HG03159 (cell line): ENCODE data around the gene AIPL1.
"Not testable (repeated sequence)": the region's sequence is repeated elsewhere in the genome, so short reads cannot be mapped to it uniquely, and the experiment has no call there.

Experiments used
- ATAC-seq: cut with Tn5 transposase; IDR thresholded peaks from one replicate; pipeline ENCODE4 v1.9.1; 2021; ENCODE audit warnings: mild to moderate bottlenecking, moderate library complexity; ENCODE audit not compliant: unreplicated experiment

The AIPL1 gene, protein sequence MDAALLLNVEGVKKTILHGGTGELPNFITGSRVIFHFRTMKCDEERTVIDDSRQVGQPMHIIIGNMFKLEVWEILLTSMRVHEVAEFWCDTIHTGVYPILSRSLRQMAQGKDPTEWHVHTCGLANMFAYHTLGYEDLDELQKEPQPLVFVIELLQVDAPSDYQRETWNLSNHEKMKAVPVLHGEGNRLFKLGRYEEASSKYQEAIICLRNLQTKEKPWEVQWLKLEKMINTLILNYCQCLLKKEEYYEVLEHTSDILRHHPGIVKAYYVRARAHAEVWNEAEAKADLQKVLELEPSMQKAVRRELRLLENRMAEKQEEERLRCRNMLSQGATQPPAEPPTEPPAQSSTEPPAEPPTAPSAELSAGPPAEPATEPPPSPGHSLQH

DNA sequence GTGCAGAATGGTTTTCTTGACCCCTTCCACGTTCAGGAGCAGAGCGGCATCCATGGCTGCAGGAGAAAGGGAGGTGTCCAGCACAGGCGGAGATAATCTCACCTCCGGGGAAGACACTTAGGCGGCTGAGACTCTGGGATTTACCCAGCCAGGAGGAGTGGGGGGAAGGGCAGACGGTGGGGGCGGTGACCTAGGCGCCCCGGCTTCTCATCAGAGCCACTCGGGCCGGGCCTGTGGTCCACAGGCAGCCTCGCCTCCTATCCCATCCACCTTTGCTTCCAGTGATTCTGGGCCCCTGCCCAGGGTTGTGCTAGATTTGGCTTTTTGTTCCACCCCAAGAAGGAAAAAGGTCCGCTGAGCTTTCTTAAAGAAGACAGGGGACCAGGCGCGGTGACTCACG, at the start of gene AIPL1:
Gene AIPL1 (minus strand): TSS at position 71 of the 400 bp plus-strand sequence. CDS start 17 bp downstream, at position 54.
- ATAC-seq, result no peak

DNA sequence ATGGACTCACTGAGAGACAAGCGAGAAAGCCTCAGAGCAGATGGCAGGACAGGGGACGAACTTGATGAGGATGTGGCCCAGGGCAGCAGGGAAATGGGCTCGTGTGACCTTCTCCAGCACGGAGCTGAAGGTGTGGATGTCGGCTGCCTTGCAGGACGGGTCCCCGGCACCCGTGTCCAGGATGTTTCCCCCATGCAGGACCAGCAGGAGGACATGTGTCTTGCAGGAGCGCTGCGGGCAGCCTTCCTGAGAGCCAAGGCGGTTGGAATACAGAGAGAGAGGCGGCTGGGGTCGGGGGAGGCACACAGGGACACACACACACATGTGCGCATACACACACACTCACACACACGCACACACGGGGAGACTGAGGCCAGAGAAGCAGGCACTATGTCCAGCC, 48.6 kb upstream of the AIPL1 start:
- no peak for ATAC-seq

DNA sequence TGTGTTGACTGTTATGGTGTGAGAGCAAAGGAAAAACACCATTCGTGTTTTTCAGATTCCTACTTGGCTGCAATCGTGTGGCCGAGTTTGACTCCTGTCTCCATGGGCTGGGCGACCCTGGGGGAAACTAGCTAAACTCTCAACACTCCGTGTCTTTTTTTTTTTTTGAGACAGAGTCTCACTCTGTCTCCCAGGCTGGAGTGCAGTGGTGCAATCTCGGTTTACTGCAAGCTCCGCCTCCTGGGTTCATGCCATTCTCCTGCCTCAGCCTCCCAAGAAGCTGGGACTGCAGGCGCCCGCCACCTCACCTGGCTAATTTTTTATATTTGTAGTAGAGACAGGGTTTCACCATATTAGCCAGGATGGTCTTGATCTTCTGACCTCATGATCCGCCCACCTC, 47.9 kb upstream of the AIPL1 start:
- not testable (repeated sequence) for ATAC-seq

DNA sequence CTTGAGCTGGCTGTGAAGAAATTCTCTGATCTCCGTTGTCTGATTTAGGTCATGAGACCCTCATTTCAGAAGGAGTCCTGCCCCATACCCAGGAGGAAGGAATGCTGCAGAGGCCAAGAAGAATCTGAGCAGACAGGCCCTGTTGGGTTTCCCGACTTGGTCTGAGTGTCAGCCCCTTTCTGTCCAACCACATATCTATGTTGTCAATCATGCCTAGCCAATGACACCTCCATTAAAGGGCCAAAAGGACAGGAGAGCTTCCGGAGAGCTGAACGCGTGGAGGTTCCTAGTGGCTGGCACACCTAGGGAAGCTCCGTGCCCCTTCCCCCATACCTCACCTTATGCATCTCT, 47.2 kb upstream of the AIPL1 start:
- no peak for ATAC-seq

DNA sequence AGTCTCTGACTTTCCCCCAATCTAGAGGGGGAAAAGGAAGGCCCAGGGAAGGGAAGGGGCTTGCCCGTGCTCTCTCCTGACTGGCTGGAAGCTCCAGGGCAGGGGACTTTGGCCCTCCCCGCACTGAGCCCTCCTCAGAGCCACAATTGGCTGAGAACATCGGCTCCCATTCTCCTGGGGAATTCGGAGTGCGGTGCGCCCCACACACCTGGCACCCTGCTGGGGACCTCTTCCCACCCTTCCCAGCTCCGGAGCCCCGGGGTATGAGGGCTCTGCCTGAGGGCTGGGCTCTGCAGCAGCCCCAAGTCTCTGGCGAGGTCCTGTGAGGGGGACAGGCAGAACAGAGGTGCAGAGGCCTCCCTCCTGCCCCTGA, 45.4 kb upstream of the AIPL1 start:
- ATAC-seq, result no peak

DNA sequence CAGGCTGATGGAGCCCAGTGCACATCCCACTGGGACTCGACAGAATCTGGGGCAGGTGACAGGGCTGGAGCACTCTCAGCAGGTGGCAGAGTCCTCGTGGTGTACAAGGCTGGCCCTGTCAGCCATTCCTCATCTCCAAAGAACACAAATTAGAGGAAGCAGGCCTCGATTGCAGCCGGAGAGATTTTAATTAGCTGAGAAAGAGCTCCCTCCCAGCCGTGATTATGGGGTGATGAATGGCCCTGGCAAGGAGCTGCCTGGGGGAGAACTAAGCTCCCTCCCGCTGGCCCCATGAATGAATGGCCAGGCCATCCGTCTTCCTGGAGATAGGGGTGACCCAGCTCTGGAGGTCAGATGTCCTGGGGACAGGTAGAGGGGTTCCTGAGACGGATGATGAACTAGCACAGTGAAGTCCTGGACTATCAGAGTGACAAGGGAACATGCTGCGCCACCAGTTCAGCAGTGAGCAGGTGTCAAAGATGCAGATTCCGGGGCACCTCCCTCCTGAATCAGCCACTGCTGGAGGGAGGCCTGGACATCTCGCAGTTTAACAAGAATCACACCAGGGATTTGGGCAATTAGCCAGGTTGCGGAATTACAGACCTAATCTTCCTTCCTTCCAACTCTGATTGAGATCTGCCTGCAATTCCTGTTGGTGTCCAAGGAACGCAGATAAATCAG, 44.8 kb upstream of the AIPL1 start:
- no peak for ATAC-seq

DNA sequence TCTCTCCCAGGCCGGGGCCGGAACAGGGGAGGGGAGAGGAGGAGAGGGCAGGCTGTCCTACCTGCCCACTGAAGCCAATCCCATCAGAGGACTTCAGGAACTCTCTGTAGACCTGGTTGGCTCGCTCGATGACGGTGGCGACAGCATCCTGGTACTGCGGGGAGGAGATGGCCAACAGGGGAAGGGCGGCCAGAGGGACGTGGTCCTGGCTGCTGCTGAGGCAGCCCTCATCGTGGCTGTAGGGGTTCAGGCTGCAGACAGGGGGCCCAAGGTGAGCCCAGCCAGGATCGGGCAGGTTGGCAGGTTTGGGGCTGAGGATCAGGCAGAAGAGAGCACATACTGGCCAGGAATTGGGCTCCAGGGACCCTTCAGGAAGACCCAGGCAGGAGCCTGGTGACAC, 43.6 kb upstream of the AIPL1 start:
- ATAC-seq, result no peak

DNA sequence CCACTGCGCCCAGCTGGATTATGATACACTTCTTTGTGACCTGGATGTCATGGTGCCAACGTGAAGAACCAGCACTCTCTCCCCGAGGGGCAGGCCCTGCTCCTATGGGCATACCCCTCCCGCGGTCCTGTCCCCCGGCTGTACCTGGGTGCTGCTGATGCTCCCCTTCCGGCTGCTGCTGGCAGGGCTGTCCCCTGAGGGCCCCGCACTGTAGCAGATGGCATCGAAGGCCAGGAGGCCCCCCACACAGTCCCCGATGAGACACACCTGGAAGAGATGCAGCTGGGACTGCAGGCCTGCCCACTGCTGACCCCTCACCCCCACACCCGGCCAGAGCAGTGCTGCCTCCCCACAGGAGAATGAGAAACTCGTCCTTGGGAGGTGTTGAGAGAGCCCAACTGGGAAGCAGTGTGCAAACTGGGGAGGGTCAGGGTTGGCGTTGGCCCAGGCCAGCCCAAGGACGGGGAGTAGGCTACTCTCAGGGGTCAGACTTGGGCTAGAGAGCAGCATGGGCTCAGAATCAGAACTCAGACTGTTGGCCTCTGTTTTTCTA, 43.0 kb upstream of the AIPL1 start:
- ATAC-seq, result no peak

DNA sequence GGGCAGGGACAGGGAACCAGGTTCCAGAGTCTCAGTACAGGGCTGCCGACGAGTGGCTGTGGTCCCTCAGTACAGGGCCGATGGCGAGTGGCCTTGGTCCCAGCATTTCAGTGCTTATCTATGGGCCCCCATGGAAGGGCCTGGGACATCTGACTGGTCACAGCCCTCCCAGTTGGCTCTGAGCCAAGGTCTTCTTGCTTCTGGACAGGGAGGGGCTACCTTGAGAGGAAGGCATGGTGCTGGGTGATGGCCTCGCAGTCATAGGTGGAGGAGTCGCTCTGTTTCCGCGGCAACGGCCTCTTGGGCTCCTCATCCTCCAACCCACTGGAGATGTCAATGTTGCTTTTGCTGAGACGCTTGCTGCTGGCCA, 41.9 kb upstream of the AIPL1 start:
- no peak for ATAC-seq

DNA sequence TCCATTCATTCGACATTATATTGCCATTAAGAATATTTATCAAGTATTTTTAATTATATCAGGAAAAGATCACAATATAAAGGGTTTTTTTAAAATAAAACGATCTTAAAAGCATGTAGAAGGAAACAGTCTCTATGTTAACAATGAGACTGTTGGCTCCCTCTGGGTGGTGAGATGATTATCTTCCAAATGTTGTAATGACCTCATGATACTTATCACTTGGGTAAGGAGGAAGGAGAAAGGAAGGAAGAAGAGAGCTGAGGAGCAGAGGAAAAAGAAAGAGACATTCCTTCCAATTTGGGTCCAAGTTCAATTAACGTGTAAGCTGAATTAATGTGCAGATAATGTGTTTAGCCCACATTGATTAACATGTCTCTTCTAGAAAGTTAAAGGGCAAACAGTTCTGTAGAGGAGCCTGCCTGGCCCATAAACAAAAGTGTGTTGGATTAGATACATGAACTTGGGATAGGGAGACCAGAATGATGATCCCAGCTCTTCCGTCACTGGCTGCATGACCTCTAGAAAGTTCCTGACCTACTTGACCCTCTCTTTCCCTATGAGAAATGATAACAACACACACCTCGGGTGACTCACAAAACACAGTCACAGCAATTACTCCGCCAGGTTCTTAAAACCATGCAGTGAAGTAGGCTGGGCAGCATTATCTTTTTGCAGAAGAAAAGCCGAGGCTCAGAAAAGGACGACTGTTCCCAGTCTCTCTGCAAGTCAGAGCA, 41.3 kb upstream of the AIPL1 start:
- no peak for ATAC-seq

DNA sequence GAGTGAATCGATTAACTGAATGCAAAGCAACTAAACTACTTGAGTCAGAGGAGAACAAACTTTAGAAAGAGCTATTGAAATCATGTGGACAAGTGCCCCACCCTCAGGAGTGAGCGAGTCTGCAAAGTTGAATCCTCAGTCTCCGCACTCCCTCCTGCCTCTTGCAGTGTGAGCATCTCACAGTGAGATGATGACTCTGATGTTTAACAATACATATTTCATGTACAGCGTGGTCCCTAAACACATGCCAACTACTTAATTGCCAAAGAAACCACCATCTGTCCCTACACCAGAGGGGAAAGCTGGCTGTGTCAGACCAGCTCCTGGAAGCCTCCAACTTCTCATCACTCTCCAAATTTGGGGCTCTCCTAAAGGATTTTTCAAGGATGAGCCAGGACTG, 40.5 kb upstream of the AIPL1 start:
- ATAC-seq, result no peak

DNA sequence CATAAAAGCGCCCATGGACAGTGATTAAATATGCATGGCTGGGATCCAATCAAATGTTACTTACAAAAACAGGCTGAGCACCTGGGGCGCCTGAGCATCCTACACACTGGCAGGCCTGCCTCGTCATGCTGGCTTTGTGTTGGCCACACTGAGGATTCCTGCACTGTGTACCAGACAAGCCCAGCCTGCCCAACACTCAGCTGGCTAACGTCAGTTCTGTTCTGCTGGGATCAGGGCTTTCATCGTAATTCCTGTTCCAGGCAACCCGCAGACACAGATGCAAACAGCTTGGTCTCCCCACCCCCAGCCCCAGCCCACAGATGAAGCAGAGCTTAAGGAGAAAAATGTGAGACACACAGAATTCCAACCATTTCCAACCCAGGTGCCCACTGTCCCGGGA, 40.0 kb upstream of the AIPL1 start:
- ATAC-seq, result no peak

DNA sequence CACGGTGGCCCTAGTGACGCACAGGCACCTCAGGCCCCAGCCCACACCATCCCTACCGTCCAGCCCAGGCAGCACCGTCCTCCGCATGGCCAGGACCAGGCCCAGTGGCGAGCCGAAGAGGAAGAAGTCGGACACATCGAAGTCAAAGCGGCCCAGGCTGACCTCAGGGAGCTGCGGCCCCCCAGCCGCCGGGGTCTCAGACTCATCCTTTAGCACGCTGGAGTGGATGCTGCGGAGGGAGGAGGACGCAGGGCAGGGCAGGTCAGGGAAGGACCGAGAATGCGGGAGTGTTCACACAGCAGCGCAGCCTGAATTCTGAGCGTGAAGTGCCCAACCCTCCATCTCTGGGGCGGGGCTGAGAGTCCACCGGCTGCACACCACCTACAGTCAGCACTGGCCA, 39.5 kb upstream of the AIPL1 start:
- ATAC-seq, result no peak

DNA sequence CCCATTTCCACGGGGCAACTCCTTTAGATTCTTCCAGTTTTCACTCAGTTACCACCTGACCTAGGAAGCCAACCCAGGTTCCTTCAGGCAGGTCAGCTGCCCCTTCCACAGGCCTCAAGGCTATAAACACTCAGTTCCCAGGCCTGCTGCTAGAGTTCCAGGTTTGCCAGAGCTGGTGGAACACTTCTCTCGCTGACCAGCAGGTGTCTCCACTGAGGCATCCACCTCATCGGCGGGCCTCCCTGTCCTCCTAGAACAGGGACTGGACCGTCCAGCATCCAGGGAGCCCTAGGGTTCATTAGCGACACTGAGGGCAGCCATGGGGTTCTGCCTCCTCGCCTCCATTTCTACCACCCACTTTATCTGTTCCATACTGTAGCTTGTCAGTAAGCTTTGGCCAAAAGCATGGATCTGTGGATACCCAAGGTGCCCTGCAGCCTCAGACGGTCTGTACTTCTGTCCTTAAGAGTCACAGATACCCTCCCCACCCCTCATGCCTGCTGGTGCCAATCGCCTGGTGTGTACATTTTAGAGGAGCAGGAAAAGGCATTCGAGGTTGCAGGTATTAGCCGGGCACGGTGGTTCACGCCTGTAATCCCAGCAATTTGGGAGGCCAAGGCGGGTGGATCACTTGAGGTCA, 38.3 kb upstream of the AIPL1 start:
- ATAC-seq, result no peak

DNA sequence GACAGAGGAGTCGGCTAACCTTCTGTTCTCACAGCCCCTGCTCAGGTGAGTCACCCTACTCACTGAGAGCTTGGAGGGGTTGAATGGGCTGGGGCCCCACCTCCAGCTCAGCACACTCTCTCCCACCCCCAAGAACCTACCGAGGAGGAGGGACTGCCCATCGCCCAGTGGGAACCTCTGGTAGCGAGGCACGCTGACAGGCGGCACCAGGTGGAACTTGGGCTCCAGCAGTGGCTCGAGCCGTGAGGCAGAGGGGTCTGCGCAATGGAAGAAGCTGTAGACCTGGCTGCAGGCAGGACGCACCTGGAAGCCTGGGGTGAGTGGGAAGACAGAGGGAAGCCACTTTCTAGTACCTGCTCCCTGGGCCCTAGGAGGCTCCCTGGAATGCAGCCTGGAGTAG, 37.6 kb upstream of the AIPL1 start:
- no peak for ATAC-seq

DNA sequence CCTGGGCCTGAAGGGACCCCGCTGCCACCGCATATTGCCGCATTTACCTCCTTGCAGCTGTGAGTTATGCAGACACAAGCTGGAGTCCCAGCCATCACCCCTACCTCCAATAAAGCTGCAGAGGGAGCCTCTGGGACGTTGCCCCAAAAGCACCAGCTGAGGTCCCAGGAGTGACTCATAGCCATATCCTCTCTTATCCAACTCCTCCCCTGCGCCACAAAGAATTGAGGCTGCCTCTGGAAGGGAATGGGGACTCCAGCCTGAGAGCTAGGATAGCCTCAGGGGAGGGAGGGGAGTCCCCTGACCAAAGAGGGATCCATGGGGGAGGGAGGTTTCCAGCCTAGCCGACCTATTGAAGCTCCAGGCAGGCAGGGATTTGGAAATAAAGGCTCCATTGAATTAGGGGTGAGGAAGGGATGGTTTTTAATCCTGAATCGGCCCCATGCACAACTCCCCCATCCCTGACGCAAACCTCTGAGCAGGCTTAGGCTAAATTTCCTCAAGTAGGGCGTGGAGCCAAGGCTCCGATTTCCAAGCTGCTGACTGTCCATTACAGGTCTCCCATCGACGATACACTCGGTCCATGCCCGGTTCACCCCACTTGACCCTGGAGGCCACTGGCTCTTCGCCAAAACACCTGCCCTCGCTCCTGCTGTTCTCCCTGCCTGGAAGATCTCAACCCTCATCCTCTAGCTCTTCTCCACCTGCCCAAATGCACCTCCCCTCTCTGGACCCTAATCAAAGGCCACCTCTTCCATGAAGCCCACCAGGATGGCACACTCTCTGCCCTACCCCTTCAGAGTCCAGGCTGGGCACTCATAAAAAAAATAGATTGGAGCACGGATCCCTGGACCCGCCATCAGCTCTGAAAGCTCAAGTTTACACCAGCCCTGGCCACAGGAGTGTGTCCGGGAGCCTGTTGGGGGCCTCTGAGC, 36.9 kb upstream of the AIPL1 start:
- ATAC-seq, result no peak

DNA sequence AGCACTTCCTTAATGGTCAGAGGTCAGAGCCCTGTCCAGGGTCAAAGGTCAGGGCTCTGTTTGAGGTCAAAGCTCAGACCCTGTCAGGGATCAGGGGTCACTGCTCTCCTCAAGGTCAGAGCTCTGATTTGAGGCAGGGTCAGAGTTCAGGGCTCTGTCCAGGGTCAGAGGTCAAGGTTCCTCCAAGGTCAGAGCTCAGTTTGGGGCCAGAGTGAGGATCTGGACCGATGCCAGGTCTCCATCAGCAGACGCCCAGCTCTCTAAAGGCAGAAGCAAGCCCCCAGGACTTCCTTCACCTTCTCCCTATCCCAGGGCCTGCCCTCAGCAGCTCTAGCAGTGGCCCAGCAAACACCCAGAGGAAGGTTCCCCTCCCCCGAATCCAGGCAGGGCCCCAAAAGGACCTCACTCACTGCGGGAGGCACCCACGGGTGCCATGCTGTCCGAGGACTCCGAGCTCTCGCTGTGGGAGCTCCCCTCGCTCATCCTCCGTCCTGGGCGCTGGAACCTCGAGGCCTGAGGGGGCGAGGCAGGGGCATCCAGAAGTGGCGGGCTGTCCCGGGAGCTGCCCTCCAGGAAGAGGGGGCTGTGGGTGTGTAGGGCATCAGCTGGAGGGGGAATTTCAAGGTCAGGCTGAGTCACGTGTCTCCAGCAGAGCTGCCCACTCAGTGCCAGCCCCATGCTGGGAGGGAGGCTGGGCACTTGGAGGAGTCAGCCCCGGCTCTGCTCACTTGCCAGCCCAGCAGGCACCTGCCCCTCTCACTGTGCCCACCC, 36.0 kb upstream of the AIPL1 start:
- ATAC-seq, result no peak

DNA sequence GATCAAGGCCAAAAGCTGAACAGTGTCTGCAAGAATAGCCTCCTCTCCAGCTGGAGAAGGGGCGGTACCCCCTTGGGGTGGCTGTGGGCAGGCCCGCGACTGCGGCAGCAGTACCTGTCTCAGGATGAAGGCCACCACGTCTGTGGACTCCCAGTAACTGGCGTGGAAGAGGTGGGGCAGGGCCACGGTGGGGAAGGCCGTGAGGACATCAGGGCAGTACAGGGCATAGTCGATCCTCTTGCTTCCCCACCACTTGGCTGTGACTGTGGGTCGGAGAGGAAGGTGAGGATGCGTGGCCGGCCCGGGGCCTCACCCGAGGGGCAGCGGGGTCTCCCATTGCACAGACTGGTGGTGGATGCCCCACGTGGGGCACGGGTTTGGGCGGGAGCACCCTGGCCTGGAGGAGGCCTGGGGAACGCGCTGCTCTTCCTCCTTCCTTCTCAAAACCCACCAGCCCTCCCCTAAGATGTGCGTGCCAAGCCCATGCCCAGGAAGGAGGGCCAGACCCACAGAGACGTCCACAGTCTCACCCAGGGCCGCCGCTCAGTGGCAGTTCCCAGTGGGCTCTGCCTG, 35.3 kb upstream of the AIPL1 start:
- no peak for ATAC-seq
